Endothelial cell of umbilical vein (primary cell): ENCODE results near the gene GET4. TPM values are rescaled to one million over a fixed set of nuclear protein-coding genes. Genes with fewer than 3 reads are reported as not detected.

Source experiments
- BruUV-seq: library from RNA; stranded (reverse); fragments of 400-500 nt; replicated peaks from 2 replicates; lab custom pipeline; 2021; lab: Mats Ljungman, UMichigan
- CTCF ChIA-PET: fragments of 300-600, 350-600 bp; sonication (Branson Sonifier 250); formaldehyde crosslinking; loops from one replicate; lab custom pipeline; 2021; ENCODE audit warnings: antibody characterized with exemption, inconsistent platforms; lab: Charles Lee
- POLR2A ChIA-PET: fragments of 300-600, 350-600 bp; sonication (Branson Sonifier 250); formaldehyde crosslinking; loops from one replicate; lab custom pipeline; 2021; ENCODE audit warnings: antibody characterized with exemption, inconsistent platforms; lab: Charles Lee
- DNase-seq: peaks from one replicate; pipeline ENCODE4 v3.0.0-alpha.2; 2011; ENCODE audit warnings: low read depth, low spot score
- FAIRE-seq: peaks from 2 replicates; lab custom pipeline; 2011; peaks lifted over from hg19 to GRCh38; lab: Jason Lieb, UNC
- H2AFZ ChIP-seq: 2 replicates; pipeline ENCODE4 v1.6.0; 2012; ENCODE audit warnings: low read depth, low read length, control low read depth, inconsistent platforms
- H3K27ac ChIP-seq: 2 replicates; pipeline ENCODE4 v1.5.1; 2011; ENCODE audit warnings: low read depth, mild to moderate bottlenecking, control low read depth, low read length, moderate library complexity; ENCODE audit not compliant: insufficient read depth
- H3K27me3 ChIP-seq, 2 experiments: 2 replicates each; pipeline versions ENCODE4 v1.6.0 to v1.6.1; 2011; ENCODE audit warnings: low read length in 2 of 2, mixed read lengths in 1 of 2; ENCODE audit not compliant: control insufficient read depth in 2 of 2, insufficient read depth in 2 of 2
- H3K36me3 ChIP-seq, 2 experiments: 2 replicates in 1 of 2; 3 replicates in 1 of 2; pipeline ENCODE4 v1.5.1; 2011; ENCODE audit warnings: low read length in 2 of 2, mild to moderate bottlenecking in 1 of 2, moderate library complexity in 1 of 2; ENCODE audit not compliant: control insufficient read depth in 2 of 2, insufficient read depth in 2 of 2; ENCODE audit errors: extremely low read depth in 1 of 2
- H3K4me1 ChIP-seq: 3 replicates; pipeline ENCODE4 v1.5.1; 2011; ENCODE audit warnings: mild to moderate bottlenecking, low read length; ENCODE audit not compliant: control insufficient read depth, insufficient read depth; ENCODE audit errors: extremely low read depth
- H3K4me2 ChIP-seq: 2 replicates; pipeline ENCODE4 v1.6.1; 2011; ENCODE audit warnings: low read length, control low read depth, mixed read lengths; ENCODE audit not compliant: insufficient read depth
- H3K4me3 ChIP-seq, 3 experiments: fragments of 200-600 bp in 1 of 3; sonication (generic), shearing (Covaris generic) in 1 of 3; replicated peaks in 1 of 3; 2 replicates each; pipeline ENCODE4 v1.5.1; 2011 to 2016; ENCODE audit warnings: control low read depth in 3 of 3, low read length in 3 of 3, mild to moderate bottlenecking in 2 of 3, inconsistent platforms in 1 of 3, low read depth in 1 of 3, moderate library complexity in 1 of 3; ENCODE audit not compliant: insufficient read depth in 1 of 3
- H3K79me2 ChIP-seq: 2 replicates; pipeline ENCODE4 v1.6.0; 2012; ENCODE audit warnings: low read length, inconsistent platforms; ENCODE audit not compliant: control insufficient read depth, insufficient read depth
- H3K9ac ChIP-seq: replicated peaks from 2 replicates; pipeline ENCODE3; 2011; ENCODE audit warnings: low read length, control low read depth; ENCODE audit not compliant: insufficient read depth; ENCODE audit errors: extremely low read depth
- H3K9me1 ChIP-seq: replicated peaks from 3 replicates; pipeline ENCODE4 v1.6.0; 2011; ENCODE audit warnings: mild to moderate bottlenecking, low read length; ENCODE audit not compliant: control insufficient read depth, insufficient read depth; ENCODE audit errors: extremely low read depth
- H3K9me3 ChIP-seq: replicated peaks from 2 replicates; pipeline ENCODE4 v1.5.1; 2012; ENCODE audit warnings: low read length, inconsistent platforms; ENCODE audit not compliant: control insufficient read depth, insufficient read depth
- H4K20me1 ChIP-seq: replicated peaks from 2 replicates; pipeline ENCODE3; 2011; ENCODE audit warnings: mild to moderate bottlenecking, low read length; ENCODE audit not compliant: control insufficient read depth, insufficient read depth; ENCODE audit errors: extremely low read depth
- CTCF ChIP-seq, 2 donors: IDR thresholded peaks; 1 replicate in 1 of 2; 2 replicates in 1 of 2; pipeline ENCODE4 v1.5.1; 2011; ENCODE audit warnings: low read length in 2 of 2, mild to moderate bottlenecking in 2 of 2, moderate library complexity in 2 of 2, control low read depth in 1 of 2, inconsistent platforms in 1 of 2, low read depth in 1 of 2; ENCODE audit not compliant: insufficient read depth in 1 of 2; ENCODE audit errors: extremely low read depth in 1 of 2
- EZH2 ChIP-seq: IDR thresholded peaks from 2 replicates; pipeline ENCODE4 v1.6.1; 2012; ENCODE audit warnings: borderline replicate concordance, low read depth, mild to moderate bottlenecking, moderate library complexity, low read length, inconsistent platforms; ENCODE audit not compliant: severe bottlenecking
- FOS ChIP-seq: IDR thresholded peaks from 2 replicates; pipeline ENCODE4 v1.6.1; 2011; ENCODE audit warnings: mild to moderate bottlenecking, low read length, moderate library complexity, borderline replicate concordance; ENCODE audit not compliant: insufficient read depth
- GATA2 ChIP-seq: IDR thresholded peaks from 2 replicates; pipeline ENCODE4 v1.7.0; 2011; ENCODE audit warnings: low read depth, mild to moderate bottlenecking, moderate library complexity, mixed read lengths, low read length; ENCODE audit not compliant: insufficient read length, insufficient read depth
- JUN ChIP-seq: IDR thresholded peaks from 2 replicates; pipeline ENCODE4 v1.6.1; 2011; ENCODE audit warnings: borderline replicate concordance, low read depth; ENCODE audit not compliant: insufficient read length, insufficient read depth
- MAX ChIP-seq: IDR thresholded peaks from 2 replicates; pipeline ENCODE4 v1.6.1; 2011; ENCODE audit not compliant: insufficient read depth, insufficient read length
- MYC ChIP-seq: IDR thresholded peaks from one replicate; pipeline ENCODE4 v1.6.1; 2011; ENCODE audit warnings: mild to moderate bottlenecking, low read depth, low read length
- POLR2A ChIP-seq: IDR thresholded peaks from 2 replicates; pipeline ENCODE4 v1.6.1; 2012; ENCODE audit warnings: low read depth, mild to moderate bottlenecking, control low read depth, low read length
- POLR2AphosphoS5 ChIP-seq: IDR thresholded peaks from 2 replicates; pipeline ENCODE4 v1.6.1; 2012; ENCODE audit warnings: low read depth, mild to moderate bottlenecking, control low read depth, low read length, moderate library complexity; ENCODE audit not compliant: insufficient read depth
- dilution Hi-C: fragments of 300-500 bp; cut with MboI; formaldehyde crosslinking; loops from one replicate; pipeline ENCODE4 v1.15.0; 2019; ENCODE audit warnings: low sequenced_read_pairs; ENCODE audit not compliant: extremely low pct_ligation_motif_present
- intact Hi-C: fragments of 100-400 bp; cut with micrococcal nuclease; formaldehyde crosslinking; loops from one replicate; pipeline ENCODE4 v1.10.0; 2022
- polyA plus RNA-seq, 4 experiments: library from polyadenylated mRNA; depleted of rRNA in 3 of 4; stranded (reverse) in 3 of 4; unstranded in 1 of 4; fragments of >200 nt; gene quantifications; 2 replicates each; pipeline versions ENCODE4 v1.2.1 to v1.2.3, GENCODE V29; 2011 to 2012; ENCODE audit warnings: missing spikeins in 1 of 4
- total RNA-seq: library from RNA; stranded (reverse); gene quantifications from 2 replicates; pipeline ENCODE4 v1.2.3, GENCODE V29; 2021

GET4 gene
- total and polyA plus RNA-seq, 2 donors (not counting 3 experiments of a cell fraction or from before 2014, with no cell fraction given) = 48.4 to 58.1 TPM

- CTCF ChIA-PET = interaction anchor here (1.5 to 1.7 kb wide), 2 partner anchors 22 to 63 kb away, joined by 3 to 4 read pairs; partner anchors contain the start of gene GET4
- no peak overlapping the region for H3K4me3 ChIP-seq
- H3K36me3 ChIP-seq = peaks cover 0 to 17% of the 10 kb centered on the region in 2 experiments
- no peaks in the 10 kb centered on the region for H4K20me1 ChIP-seq
- FAIRE-seq = no peak
- BruUV-seq = no TSS peak
- POLR2A ChIA-PET = no interaction called here
- H3K9ac ChIP-seq = no peak overlapping the region
- H3K9me1 ChIP-seq = no peaks in the 10 kb centered on the region
- peaks cover 6% of the 10 kb centered on the region for H3K4me1 ChIP-seq
- DNase-seq = no peak
- intact Hi-C loops = no loop called here
- TF ChIP-seq POLR2AphosphoS5 = no peak
- no peak for TF ChIP-seq CTCF (IDR thresholded peaks at IDR 0.05; ENCODE audit: extremely low read depth in 1 of 2, insufficient read depth in 1 of 2, low read depth in 1 of 2, low read length in 2 of 2)
- no peak for TF ChIP-seq JUN
- TF ChIP-seq FOS = no peak
- TF ChIP-seq GATA2 = no peak
- TF ChIP-seq MAX = no peak
- no peak for TF ChIP-seq MYC
- no peak for TF ChIP-seq EZH2
- TF ChIP-seq POLR2A = no peak
- dilution Hi-C loops = no loop called here
- H3K4me2 ChIP-seq = no peak overlapping the region
- no peaks in the 10 kb centered on the region for H3K9me3 ChIP-seq
- H3K79me2 ChIP-seq = no peaks in the 10 kb centered on the region
- H3K27me3 ChIP-seq = no peaks in the 10 kb centered on the region
- H2AFZ ChIP-seq = no peak overlapping the region
- no peak overlapping the region for H3K27ac ChIP-seq
These were observed 22.7 kb downstream of the GET4 start for GRCh38 chr7:898855-899681.
